ENCODE measurements around the gene SKA1.
"Not testable (repeated sequence)": the region's sequence is repeated elsewhere in the genome, so short reads cannot be mapped to it uniquely, and the experiment has no call there.

Gene SKA1

GRCh38 chr18:50404752-50405581 is 30.1 kb downstream of the SKA1 start:
- not testable (repeated sequence) for H3K27me3 ChIP-seq (ENCODE audit: control insufficient read depth in 1 of 2, insufficient read depth in 2 of 2, low read length in 2 of 2); H3K9ac ChIP-seq (ENCODE audit: low read depth in 1 of 2, low read length in 2 of 2); H3K36me3 ChIP-seq (ENCODE audit: control insufficient read depth in 1 of 2, insufficient read depth in 2 of 2, low read length in 2 of 2); H3K4me1 ChIP-seq (ENCODE audit: control insufficient read depth in 1 of 2, insufficient read depth in 2 of 2, low read length in 2 of 2); H3K27ac ChIP-seq (ENCODE audit: low read depth, low read length); H3K9me3 ChIP-seq (ENCODE audit: control insufficient read depth in 1 of 2, low read length in 2 of 2); H3K4me3 ChIP-seq (ENCODE audit: low read depth in 1 of 2, low read length in 2 of 2)

GRCh38 chr18:50405582-50406271 is 30.9 kb downstream of the SKA1 start:
- Histone ChIP-seq H3K4me3 (ENCODE audit: low read depth in 1 of 2, low read length in 2 of 2) (no peak overlapping the region), H3K36me3 (ENCODE audit: control insufficient read depth in 1 of 2, insufficient read depth in 2 of 2, low read length in 2 of 2) (no peaks in the 10 kb centered on the region), H3K27me3 (ENCODE audit: control insufficient read depth in 1 of 2, insufficient read depth in 2 of 2, low read length in 2 of 2) (peaks cover 4 to 5% of the 10 kb centered on the region in 2 donors), H3K9ac (ENCODE audit: low read depth in 1 of 2, low read length in 2 of 2) (no peak overlapping the region), H3K4me1 (ENCODE audit: control insufficient read depth in 1 of 2, insufficient read depth in 2 of 2, low read length in 2 of 2) (no peaks in the 10 kb centered on the region), H3K27ac (ENCODE audit: low read depth, low read length) (no peak overlapping the region), H3K9me3 (ENCODE audit: control insufficient read depth in 1 of 2, low read length in 2 of 2) (no peaks in the 10 kb centered on the region)

- no peaks in the 10 kb centered on the region for H3K9me3 ChIP-seq (ENCODE audit: control insufficient read depth in 1 of 2, low read length in 2 of 2)
- no peak overlapping the region for H3K4me3 ChIP-seq (ENCODE audit: low read depth in 1 of 2, low read length in 2 of 2)
- no peak overlapping the region for H3K27ac ChIP-seq (ENCODE audit: low read depth, low read length)
- peaks cover 0 to 4% of the 10 kb centered on the region in 2 donors for H3K27me3 ChIP-seq (ENCODE audit: control insufficient read depth in 1 of 2, insufficient read depth in 2 of 2, low read length in 2 of 2)
- H3K9ac ChIP-seq (ENCODE audit: low read depth in 1 of 2, low read length in 2 of 2), result no peak overlapping the region
- H3K4me1 ChIP-seq (ENCODE audit: control insufficient read depth in 1 of 2, insufficient read depth in 2 of 2, low read length in 2 of 2), result no peaks in the 10 kb centered on the region
- H3K36me3 ChIP-seq (ENCODE audit: control insufficient read depth in 1 of 2, insufficient read depth in 2 of 2, low read length in 2 of 2), result no peaks in the 10 kb centered on the region
Measured at GRCh38 chr18:50409236-50409635, 34.4 kb downstream of the SKA1 start.

- no peak overlapping the region for H3K4me3 ChIP-seq (ENCODE audit: low read depth in 1 of 2, low read length in 2 of 2)
- H3K9me3 ChIP-seq (ENCODE audit: control insufficient read depth in 1 of 2, low read length in 2 of 2), result no peaks in the 10 kb centered on the region
- H3K36me3 ChIP-seq (ENCODE audit: control insufficient read depth in 1 of 2, insufficient read depth in 2 of 2, low read length in 2 of 2), result no peaks in the 10 kb centered on the region
- H3K27me3 ChIP-seq (ENCODE audit: control insufficient read depth in 1 of 2, insufficient read depth in 2 of 2, low read length in 2 of 2), result peaks cover 0 to 4% of the 10 kb centered on the region in 2 donors
- H3K27ac ChIP-seq (ENCODE audit: low read depth, low read length), result no peak overlapping the region
- no peak overlapping the region for H3K9ac ChIP-seq (ENCODE audit: low read depth in 1 of 2, low read length in 2 of 2)
- H3K4me1 ChIP-seq (ENCODE audit: control insufficient read depth in 1 of 2, insufficient read depth in 2 of 2, low read length in 2 of 2), result no peaks in the 10 kb centered on the region
Measured at GRCh38 chr18:50410008-50410407, 35.2 kb downstream of the SKA1 start.

GRCh38 chr18:50410894-50411293 is 36.0 kb downstream of the SKA1 start:
- Histone ChIP-seq H3K36me3 (ENCODE audit: control insufficient read depth in 1 of 2, insufficient read depth in 2 of 2, low read length in 2 of 2) (no peaks in the 10 kb centered on the region), H3K4me1 (ENCODE audit: control insufficient read depth in 1 of 2, insufficient read depth in 2 of 2, low read length in 2 of 2) (no peaks in the 10 kb centered on the region), H3K9me3 (ENCODE audit: control insufficient read depth in 1 of 2, low read length in 2 of 2) (no peaks in the 10 kb centered on the region), H3K27me3 (ENCODE audit: control insufficient read depth in 1 of 2, insufficient read depth in 2 of 2, low read length in 2 of 2) (peaks cover 0 to 4% of the 10 kb centered on the region in 2 donors), H3K9ac (ENCODE audit: low read depth in 1 of 2, low read length in 2 of 2) (no peak overlapping the region), H3K27ac (ENCODE audit: low read depth, low read length) (no peak overlapping the region), H3K4me3 (ENCODE audit: low read depth in 1 of 2, low read length in 2 of 2) (no peak overlapping the region)

- not testable (repeated sequence) for H3K27ac ChIP-seq (ENCODE audit: low read depth, low read length); H3K36me3 ChIP-seq (ENCODE audit: control insufficient read depth in 1 of 2, insufficient read depth in 2 of 2, low read length in 2 of 2); H3K9ac ChIP-seq (ENCODE audit: low read depth in 1 of 2, low read length in 2 of 2); H3K27me3 ChIP-seq (ENCODE audit: control insufficient read depth in 1 of 2, insufficient read depth in 2 of 2, low read length in 2 of 2); H3K4me3 ChIP-seq (ENCODE audit: low read depth in 1 of 2, low read length in 2 of 2); H3K4me1 ChIP-seq (ENCODE audit: control insufficient read depth in 1 of 2, insufficient read depth in 2 of 2, low read length in 2 of 2); H3K9me3 ChIP-seq (ENCODE audit: control insufficient read depth in 1 of 2, low read length in 2 of 2)
Measured at GRCh38 chr18:50416832-50417231, 42.0 kb downstream of the SKA1 start.

- not testable (repeated sequence) for H3K9me3 ChIP-seq (ENCODE audit: control insufficient read depth in 1 of 2, low read length in 2 of 2); H3K9ac ChIP-seq (ENCODE audit: low read depth in 1 of 2, low read length in 2 of 2); H3K4me1 ChIP-seq (ENCODE audit: control insufficient read depth in 1 of 2, insufficient read depth in 2 of 2, low read length in 2 of 2); H3K27ac ChIP-seq (ENCODE audit: low read depth, low read length); H3K4me3 ChIP-seq (ENCODE audit: low read depth in 1 of 2, low read length in 2 of 2); H3K27me3 ChIP-seq (ENCODE audit: control insufficient read depth in 1 of 2, insufficient read depth in 2 of 2, low read length in 2 of 2); H3K36me3 ChIP-seq (ENCODE audit: control insufficient read depth in 1 of 2, insufficient read depth in 2 of 2, low read length in 2 of 2)
Measured at GRCh38 chr18:50417705-50418104, 42.9 kb downstream of the SKA1 start.

GRCh38 chr18:50418650-50419049 is 43.8 kb downstream of the SKA1 start:
- no peaks in the 10 kb centered on the region for H3K36me3 ChIP-seq (ENCODE audit: control insufficient read depth in 1 of 2, insufficient read depth in 2 of 2, low read length in 2 of 2)
- no peaks in the 10 kb centered on the region for H3K27me3 ChIP-seq (ENCODE audit: control insufficient read depth in 1 of 2, insufficient read depth in 2 of 2, low read length in 2 of 2)
- no peak overlapping the region for H3K9ac ChIP-seq (ENCODE audit: low read depth in 1 of 2, low read length in 2 of 2)
- H3K4me1 ChIP-seq (ENCODE audit: control insufficient read depth in 1 of 2, insufficient read depth in 2 of 2, low read length in 2 of 2), result no peaks in the 10 kb centered on the region
- no peak overlapping the region for H3K27ac ChIP-seq (ENCODE audit: low read depth, low read length)
- no peak overlapping the region for H3K4me3 ChIP-seq (ENCODE audit: low read depth in 1 of 2, low read length in 2 of 2)
- no peaks in the 10 kb centered on the region for H3K9me3 ChIP-seq (ENCODE audit: control insufficient read depth in 1 of 2, low read length in 2 of 2)

GRCh38 chr18:50422286-50422898 is 47.5 kb downstream of the SKA1 start:
- Histone ChIP-seq H3K36me3 (ENCODE audit: control insufficient read depth in 1 of 2, insufficient read depth in 2 of 2, low read length in 2 of 2) (no peaks in the 10 kb centered on the region), H3K9me3 (ENCODE audit: control insufficient read depth in 1 of 2, low read length in 2 of 2) (peaks cover 0 to 7% of the 10 kb centered on the region in 2 donors), H3K27ac (ENCODE audit: low read depth, low read length) (no peak overlapping the region), H3K27me3 (ENCODE audit: control insufficient read depth in 1 of 2, insufficient read depth in 2 of 2, low read length in 2 of 2) (no peaks in the 10 kb centered on the region), H3K4me3 (ENCODE audit: low read depth in 1 of 2, low read length in 2 of 2) (no peak overlapping the region), H3K4me1 (ENCODE audit: control insufficient read depth in 1 of 2, insufficient read depth in 2 of 2, low read length in 2 of 2) (no peaks in the 10 kb centered on the region), H3K9ac (ENCODE audit: low read depth in 1 of 2, low read length in 2 of 2) (no peak overlapping the region)
